ENCODE measurements around the gene RNASET2. TPM values are rescaled to one million over a fixed set of nuclear protein-coding genes. Genes with fewer than 3 reads are reported as not detected.

RNASET2 gene
- total RNA-seq, 1 donor from 2014 or later: 32.3 TPM

DNA sequence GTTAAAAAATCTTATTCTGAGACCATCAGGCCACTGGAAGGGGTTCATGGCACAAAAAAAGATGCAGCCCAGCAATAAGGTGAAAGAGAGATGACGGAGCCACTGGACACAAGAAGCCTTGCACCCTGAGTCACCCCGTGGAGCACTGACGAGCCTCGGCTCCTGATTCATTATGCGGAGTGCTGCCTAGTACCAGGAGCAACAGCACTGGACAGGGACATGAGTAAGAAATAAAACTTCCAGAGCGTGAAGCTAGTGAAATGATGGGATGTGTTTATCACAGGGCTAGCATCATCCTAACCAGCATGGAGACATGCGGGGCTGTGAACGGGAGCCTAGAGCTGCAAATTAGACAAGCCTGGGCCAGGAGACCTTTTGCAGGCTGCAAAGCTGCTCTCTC is 53.3 kb downstream of the RNASET2 start:
- H3K9me3 Mint-ChIP-seq: no peaks in the 10 kb centered on the region

DNA sequence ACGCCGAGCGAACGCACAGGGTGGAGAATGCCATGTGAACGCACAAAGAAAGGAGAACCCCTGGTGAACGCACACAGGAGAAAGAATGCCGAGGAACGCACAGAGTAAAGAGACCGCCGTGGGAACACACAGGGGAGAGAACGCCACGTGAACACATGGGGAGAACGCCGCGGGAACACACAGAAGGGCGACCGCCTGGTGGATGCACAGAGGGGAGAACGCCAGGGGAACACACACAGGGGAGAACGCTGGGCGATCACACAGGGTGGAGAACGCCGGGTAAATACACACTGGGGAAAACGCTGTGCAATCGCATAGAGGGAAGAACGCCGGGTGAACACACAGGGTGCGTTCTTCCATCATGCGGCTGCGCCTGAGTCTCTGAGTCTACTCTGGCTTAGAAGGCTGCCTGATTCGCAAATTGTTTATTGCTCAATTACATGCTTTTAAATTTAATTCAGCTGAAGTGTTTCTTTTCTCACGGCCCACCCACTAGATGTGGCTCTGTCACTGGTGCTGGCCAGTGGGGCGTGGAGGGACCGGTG is 54.1 kb downstream of the RNASET2 start:
- Mint-ChIP-seq H3K36me3 (no peaks in the 10 kb centered on the region), H3K27ac (no peak overlapping the region), H3K4me1 (ENCODE audit: unreplicated experiment) (peaks cover 18% of the 10 kb centered on the region), H3K9me3 (no peaks in the 10 kb centered on the region), H3K27me3 (peaks cover 9% of the 10 kb centered on the region), H3K4me3 (no peak overlapping the region)
- TF ChIP-seq, protein P1, sequence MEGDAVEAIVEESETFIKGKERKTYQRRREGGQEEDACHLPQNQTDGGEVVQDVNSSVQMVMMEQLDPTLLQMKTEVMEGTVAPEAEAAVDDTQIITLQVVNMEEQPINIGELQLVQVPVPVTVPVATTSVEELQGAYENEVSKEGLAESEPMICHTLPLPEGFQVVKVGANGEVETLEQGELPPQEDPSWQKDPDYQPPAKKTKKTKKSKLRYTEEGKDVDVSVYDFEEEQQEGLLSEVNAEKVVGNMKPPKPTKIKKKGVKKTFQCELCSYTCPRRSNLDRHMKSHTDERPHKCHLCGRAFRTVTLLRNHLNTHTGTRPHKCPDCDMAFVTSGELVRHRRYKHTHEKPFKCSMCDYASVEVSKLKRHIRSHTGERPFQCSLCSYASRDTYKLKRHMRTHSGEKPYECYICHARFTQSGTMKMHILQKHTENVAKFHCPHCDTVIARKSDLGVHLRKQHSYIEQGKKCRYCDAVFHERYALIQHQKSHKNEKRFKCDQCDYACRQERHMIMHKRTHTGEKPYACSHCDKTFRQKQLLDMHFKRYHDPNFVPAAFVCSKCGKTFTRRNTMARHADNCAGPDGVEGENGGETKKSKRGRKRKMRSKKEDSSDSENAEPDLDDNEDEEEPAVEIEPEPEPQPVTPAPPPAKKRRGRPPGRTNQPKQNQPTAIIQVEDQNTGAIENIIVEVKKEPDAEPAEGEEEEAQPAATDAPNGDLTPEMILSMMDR (conservative IDR thresholded peaks at IDR 0.05): no peak
- no peak for DNase-seq (ENCODE audit: extremely low spot score, unreplicated experiment)

More for the DNA sequence above, 53.3 kb downstream of the RNASET2 start:
- Mint-ChIP-seq H3K4me1 (ENCODE audit: unreplicated experiment) (peaks cover 14% of the 10 kb centered on the region), H3K27me3 (peaks cover 9% of the 10 kb centered on the region), H3K4me3 (no peak overlapping the region), H3K36me3 (no peaks in the 10 kb centered on the region), H3K27ac (no peak overlapping the region)
- DNase-seq (ENCODE audit: extremely low spot score, unreplicated experiment): no peak
- TF ChIP-seq, protein P1 (conservative IDR thresholded peaks at IDR 0.05): no peak

DNA sequence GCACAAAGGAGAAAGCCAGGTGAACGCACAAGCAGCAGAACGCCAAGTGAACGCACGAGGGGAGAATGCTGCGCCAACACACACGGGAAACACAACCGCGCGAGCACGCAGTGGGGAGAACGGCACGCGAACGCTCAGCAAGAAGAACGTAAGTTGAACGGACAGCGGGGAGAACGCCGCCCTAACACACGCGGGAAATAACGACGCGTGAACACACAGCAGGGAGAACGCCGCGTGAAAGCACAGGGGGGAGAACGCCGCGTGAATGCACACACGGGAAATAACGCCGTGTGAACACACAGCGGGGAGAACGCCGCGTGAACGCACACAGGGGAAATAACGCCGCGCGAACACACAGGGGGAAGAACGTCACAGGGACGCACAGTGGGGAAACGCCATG is 54.7 kb downstream of the RNASET2 start:
- no peak overlapping the region for H3K4me3 Mint-ChIP-seq
- H3K4me1 Mint-ChIP-seq (ENCODE audit: unreplicated experiment): peaks cover 16% of the 10 kb centered on the region
- H3K27me3 Mint-ChIP-seq: peaks cover 9% of the 10 kb centered on the region
- TF ChIP-seq, protein P1 (conservative IDR thresholded peaks at IDR 0.05): no peak
- H3K36me3 Mint-ChIP-seq: no peaks in the 10 kb centered on the region
- H3K9me3 Mint-ChIP-seq: no peaks in the 10 kb centered on the region
- DNase-seq (ENCODE audit: extremely low spot score, unreplicated experiment): no peak
- no peak overlapping the region for H3K27ac Mint-ChIP-seq

DNA sequence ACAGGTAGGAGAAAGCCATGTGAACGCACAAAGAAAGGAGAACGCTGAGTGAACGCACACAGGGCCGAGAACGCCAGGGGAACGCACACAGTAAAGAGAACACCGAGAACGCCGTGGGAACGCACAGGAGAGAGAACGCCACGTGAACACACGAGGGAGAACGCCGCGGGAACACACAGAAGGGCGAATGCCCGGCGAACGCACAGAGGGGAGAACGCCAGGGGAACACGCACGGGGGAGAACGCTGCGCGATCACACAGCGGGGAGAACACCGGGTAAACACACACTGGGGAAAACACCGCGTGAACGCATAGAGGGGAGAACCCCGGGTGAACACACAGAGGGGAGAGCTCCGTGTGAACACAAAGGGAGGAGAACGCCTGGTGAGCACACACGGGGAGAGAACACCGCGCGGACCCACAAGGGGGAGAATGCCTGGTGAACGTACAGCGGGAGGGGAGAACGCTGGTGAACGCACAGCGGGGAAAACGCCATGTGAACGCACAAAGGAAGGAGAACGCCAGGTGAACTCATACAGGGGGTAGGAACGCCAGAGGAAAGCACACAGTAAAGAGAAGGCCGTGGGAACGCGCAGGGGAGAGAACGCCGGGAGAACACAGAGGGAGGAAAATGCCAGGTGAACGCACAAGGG is 55.3 kb downstream of the RNASET2 start:
- Mint-ChIP-seq H3K27ac (no peak overlapping the region), H3K4me1 (ENCODE audit: unreplicated experiment) (peaks cover 12% of the 10 kb centered on the region), H3K36me3 (no peaks in the 10 kb centered on the region), H3K27me3 (peaks cover 9% of the 10 kb centered on the region), H3K9me3 (no peaks in the 10 kb centered on the region), H3K4me3 (no peak overlapping the region)
- TF ChIP-seq, protein P1 (conservative IDR thresholded peaks at IDR 0.05): no peak
- DNase-seq (ENCODE audit: extremely low spot score, unreplicated experiment): no peak

DNA sequence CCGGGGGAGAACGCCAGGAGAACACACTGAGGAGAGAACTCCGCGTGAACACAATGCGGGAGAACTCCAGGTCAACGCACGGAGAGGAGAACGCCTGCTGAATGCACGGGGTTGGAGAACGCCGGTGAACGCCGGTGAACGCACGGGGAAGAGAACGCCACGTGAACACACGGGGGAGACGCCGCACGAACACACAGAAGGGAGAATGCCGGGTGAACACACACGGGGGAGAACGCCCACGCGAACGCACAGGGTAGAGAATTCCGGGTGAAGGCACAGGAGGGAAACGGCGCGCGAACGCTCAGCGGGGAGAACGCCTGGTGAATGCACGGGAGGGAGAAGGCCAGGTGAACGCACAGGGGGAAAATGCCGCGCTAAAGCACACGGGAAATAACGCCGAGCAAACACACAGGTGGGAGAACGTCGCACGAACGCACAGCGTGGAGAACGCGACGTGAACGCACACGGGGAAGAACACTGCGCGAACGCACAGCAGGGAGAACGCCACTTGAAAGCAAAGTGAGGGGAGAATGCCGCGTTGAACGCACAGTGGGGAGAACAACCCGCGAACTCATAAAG is 56.1 kb downstream of the RNASET2 start:
- no peak for DNase-seq (ENCODE audit: extremely low spot score, unreplicated experiment)
- TF ChIP-seq, protein P1 (conservative IDR thresholded peaks at IDR 0.05): no peak
- H3K9me3 Mint-ChIP-seq: no peaks in the 10 kb centered on the region
- peaks cover 12% of the 10 kb centered on the region for H3K4me1 Mint-ChIP-seq (ENCODE audit: unreplicated experiment)
- H3K36me3 Mint-ChIP-seq: no peaks in the 10 kb centered on the region
- H3K27me3 Mint-ChIP-seq: peaks cover 9% of the 10 kb centered on the region
- no peak overlapping the region for H3K27ac Mint-ChIP-seq
- no peak overlapping the region for H3K4me3 Mint-ChIP-seq
